ENCODE measurements around the gene LSMEM2.

The LSMEM2 gene

DNA sequence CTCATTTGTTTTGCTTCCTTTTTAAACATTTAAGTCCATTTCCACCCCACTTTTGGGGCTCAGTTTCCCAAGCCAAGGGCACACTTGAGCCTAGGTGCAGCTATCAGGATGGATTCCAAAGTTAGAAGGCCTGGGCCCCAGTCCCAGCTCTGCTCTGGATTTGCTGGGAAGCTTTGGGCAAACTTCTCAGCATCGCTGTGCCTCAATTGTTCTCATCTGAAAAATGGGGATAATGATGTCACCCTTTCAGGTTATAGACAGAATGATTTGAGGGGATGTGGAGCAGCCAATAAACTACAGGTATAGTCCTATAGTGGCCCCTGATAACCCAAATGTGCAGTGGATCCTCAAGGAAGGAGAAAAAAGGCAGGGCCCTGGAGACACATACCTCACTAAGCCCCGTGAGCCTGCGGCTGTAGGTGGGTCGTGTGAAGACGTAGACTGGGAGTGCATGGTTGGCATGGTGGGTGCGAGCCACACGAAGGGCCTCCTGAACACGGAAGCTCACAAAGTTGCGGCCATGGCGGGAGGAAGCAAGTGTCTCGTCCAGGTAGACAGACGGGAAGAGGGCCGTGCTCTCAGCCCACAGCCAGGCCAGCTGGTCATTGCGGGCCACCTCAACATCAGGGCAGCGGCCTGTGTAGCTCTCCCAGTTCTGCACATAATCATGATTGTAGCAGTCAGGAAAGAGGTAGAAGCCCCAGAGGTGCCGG is 40.5 kb downstream of the LSMEM2 start:
- H3K27ac ChIP-seq (ENCODE audit: low read length): no peak overlapping the region
- peak overlapping the region in 1 of 2 donors; percentile 90 for H3K4me3 ChIP-seq (ENCODE audit: low read length in 2 of 2)
- no peaks in the 10 kb centered on the region for H3K9me3 ChIP-seq (ENCODE audit: control insufficient read depth in 2 of 2, low read length in 2 of 2)
- H3K4me1 ChIP-seq (ENCODE audit: control insufficient read depth, insufficient read depth, low read length): peaks cover 53% of the 10 kb centered on the region
- no peaks in the 10 kb centered on the region for H3K27me3 ChIP-seq (ENCODE audit: control insufficient read depth in 1 of 2, insufficient read depth in 2 of 2, low read length in 2 of 2)
- H3K36me3 ChIP-seq (ENCODE audit: control insufficient read depth in 2 of 2, insufficient read depth in 2 of 2, low read length in 2 of 2): peaks cover 10 to 30% of the 10 kb centered on the region in 2 donors
- H3K9ac ChIP-seq (ENCODE audit: low read length in 2 of 2): peak overlapping the region; percentile 29 to 36

DNA sequence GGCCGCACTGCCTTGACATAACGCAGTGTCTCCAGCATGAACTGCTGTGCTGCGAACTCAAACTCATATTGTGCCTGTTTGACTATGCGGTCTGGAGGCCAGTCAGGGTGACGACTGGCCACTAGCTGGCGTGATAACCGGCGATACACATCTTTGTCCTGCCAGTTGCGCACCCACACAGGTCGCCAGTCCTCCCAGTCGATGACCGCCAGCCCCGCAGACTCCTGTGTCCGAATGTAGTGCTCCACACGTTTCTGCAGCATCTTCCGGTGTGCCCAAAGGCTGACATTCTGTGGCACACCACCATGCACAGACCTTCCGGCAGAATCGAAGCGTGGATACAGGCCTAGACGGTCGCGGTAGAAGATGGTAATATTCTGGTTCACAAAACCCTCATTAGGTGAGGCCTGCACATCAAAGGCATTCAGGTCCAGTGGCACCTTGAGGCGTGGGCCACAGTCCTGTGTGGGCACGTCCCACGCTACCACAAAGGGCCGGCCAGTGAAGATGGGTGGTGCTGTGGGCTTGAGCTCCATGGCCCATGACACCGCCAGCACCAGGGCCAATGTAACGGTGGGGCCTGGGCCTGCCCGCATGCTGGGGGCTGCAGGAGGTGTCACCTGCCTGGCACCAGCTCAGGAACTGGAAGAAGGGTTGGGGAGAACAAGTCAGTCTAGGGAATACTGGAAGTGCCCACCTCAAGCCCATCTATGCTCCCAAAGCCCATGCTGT is 41.2 kb downstream of the LSMEM2 start:
- peak overlapping the region; percentile 90 to 92 for H3K4me3 ChIP-seq (ENCODE audit: low read length in 2 of 2)
- no peaks in the 10 kb centered on the region for H3K9me3 ChIP-seq (ENCODE audit: control insufficient read depth in 2 of 2, low read length in 2 of 2)
- peak overlapping the region; percentile 90 to 96 for H3K9ac ChIP-seq (ENCODE audit: low read length in 2 of 2)
- peak overlapping the region; percentile 94 for H3K27ac ChIP-seq (ENCODE audit: low read length)
- no peaks in the 10 kb centered on the region for H3K27me3 ChIP-seq (ENCODE audit: control insufficient read depth in 1 of 2, insufficient read depth in 2 of 2, low read length in 2 of 2)
- H3K36me3 ChIP-seq (ENCODE audit: control insufficient read depth in 2 of 2, insufficient read depth in 2 of 2, low read length in 2 of 2): peaks cover 7 to 29% of the 10 kb centered on the region in 2 donors
- peaks cover 55% of the 10 kb centered on the region for H3K4me1 ChIP-seq (ENCODE audit: control insufficient read depth, insufficient read depth, low read length)

DNA sequence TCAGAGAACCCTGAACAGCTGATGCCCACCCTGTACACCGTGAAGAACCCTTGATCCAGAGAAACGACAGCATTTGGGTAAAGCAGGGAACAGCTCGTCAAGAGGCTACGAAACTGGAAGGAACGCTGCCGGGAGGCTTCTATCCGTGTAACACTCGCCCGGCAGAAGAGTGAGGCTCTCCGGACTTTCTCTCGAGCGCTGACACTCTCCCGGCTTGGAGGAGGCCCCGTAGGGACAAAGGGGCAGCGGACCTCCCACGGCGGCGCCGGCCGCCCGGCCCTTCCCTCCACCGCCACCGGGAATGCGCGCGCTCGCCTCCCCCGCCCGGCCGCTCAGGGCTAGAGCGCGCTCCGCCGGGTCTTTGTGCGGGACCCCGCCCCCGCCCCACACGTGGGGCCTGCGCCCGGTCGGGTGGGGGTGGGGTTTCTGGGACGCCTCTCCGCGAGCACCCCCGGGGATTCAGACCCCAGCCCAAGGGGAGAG is 42.0 kb downstream of the LSMEM2 start:
- H3K36me3 ChIP-seq (ENCODE audit: control insufficient read depth in 2 of 2, insufficient read depth in 2 of 2, low read length in 2 of 2): peaks cover 12 to 34% of the 10 kb centered on the region in 2 donors
- H3K4me1 ChIP-seq (ENCODE audit: control insufficient read depth, insufficient read depth, low read length): peaks cover 55% of the 10 kb centered on the region
- no peaks in the 10 kb centered on the region for H3K27me3 ChIP-seq (ENCODE audit: control insufficient read depth in 1 of 2, insufficient read depth in 2 of 2, low read length in 2 of 2)
- peak overlapping the region; percentile 90 to 98 for H3K9ac ChIP-seq (ENCODE audit: low read length in 2 of 2)
- peak overlapping the region; percentile 94 for H3K27ac ChIP-seq (ENCODE audit: low read length)
- peak overlapping the region; percentile 90 to 92 for H3K4me3 ChIP-seq (ENCODE audit: low read length in 2 of 2)
- H3K9me3 ChIP-seq (ENCODE audit: control insufficient read depth in 2 of 2, low read length in 2 of 2): no peaks in the 10 kb centered on the region

DNA sequence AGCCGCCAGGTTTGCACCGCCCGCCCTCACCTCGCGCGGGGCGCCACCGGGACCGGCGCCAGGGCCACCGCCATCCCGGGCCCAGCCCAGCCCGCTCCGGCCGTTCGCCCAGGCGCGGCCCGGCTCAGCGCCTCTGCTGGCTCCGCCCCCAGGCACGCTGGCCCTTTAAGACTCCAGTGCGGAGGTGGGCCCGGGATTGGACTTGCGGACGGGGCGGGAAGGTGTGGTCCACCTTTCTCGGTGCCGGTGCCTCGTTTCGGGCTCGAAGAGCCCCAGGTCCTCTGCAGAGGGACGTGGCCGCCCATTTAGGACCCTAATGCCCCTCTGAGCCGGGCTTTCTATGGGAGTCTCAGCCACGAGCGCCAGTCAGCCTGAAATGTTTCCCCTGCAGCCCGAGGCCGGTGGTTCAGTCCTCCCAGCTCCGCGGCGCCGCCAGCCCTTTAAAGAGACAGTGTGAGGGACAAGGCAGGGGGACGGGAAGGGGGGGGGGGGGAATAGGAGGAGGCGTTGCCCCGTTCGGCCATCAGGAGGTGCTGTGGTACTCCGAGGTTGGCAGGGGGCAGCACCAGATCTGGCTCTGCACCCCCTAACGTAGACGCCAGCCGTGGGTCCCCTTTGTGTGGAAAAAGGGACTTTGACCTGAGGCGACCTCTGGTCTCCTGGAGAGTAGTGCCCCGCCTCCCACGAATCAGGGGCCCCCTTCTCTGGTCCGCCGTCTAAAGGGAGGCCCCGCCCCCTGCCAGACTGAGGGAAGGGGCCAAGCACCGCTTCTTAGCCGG is 42.6 kb downstream of the LSMEM2 start:
- Histone ChIP-seq H3K36me3 (ENCODE audit: control insufficient read depth in 2 of 2, insufficient read depth in 2 of 2, low read length in 2 of 2) (peaks cover 16 to 33% of the 10 kb centered on the region in 2 donors), H3K27me3 (ENCODE audit: control insufficient read depth in 1 of 2, insufficient read depth in 2 of 2, low read length in 2 of 2) (no peaks in the 10 kb centered on the region), H3K9me3 (ENCODE audit: control insufficient read depth in 2 of 2, low read length in 2 of 2) (no peaks in the 10 kb centered on the region), H3K9ac (ENCODE audit: low read length in 2 of 2) (peak overlapping the region; percentile 90 to 98), H3K4me1 (ENCODE audit: control insufficient read depth, insufficient read depth, low read length) (peaks cover 55% of the 10 kb centered on the region), H3K4me3 (ENCODE audit: low read length in 2 of 2) (peak overlapping the region; percentile 90 to 92), H3K27ac (ENCODE audit: low read length) (peak overlapping the region; percentile 94)

DNA sequence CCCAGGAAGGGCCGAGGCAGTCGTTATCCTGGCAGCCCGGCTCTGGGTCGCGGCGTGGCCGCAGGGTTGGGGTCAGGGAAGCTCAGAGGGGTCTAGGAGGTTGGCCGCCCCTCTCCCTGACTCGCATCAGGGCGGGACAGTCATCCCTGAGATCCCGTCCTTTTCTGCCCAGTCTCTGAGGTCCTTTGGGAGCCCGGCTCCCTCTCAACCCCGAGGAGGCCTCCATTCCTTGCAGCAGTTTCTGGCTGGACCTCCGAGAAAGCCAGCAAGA is 43.2 kb downstream of the LSMEM2 start:
- peak overlapping the region; percentile 45 to 71 for H3K9ac ChIP-seq (ENCODE audit: low read length in 2 of 2)
- no peaks in the 10 kb centered on the region for H3K27me3 ChIP-seq (ENCODE audit: control insufficient read depth in 1 of 2, insufficient read depth in 2 of 2, low read length in 2 of 2)
- peak overlapping the region; percentile 94 for H3K27ac ChIP-seq (ENCODE audit: low read length)
- H3K36me3 ChIP-seq (ENCODE audit: control insufficient read depth in 2 of 2, insufficient read depth in 2 of 2, low read length in 2 of 2): peaks cover 16 to 28% of the 10 kb centered on the region in 2 donors
- H3K4me1 ChIP-seq (ENCODE audit: control insufficient read depth, insufficient read depth, low read length): peaks cover 56% of the 10 kb centered on the region
- no peaks in the 10 kb centered on the region for H3K9me3 ChIP-seq (ENCODE audit: control insufficient read depth in 2 of 2, low read length in 2 of 2)
- H3K4me3 ChIP-seq (ENCODE audit: low read length in 2 of 2): peak overlapping the region; percentile 90 to 92

DNA sequence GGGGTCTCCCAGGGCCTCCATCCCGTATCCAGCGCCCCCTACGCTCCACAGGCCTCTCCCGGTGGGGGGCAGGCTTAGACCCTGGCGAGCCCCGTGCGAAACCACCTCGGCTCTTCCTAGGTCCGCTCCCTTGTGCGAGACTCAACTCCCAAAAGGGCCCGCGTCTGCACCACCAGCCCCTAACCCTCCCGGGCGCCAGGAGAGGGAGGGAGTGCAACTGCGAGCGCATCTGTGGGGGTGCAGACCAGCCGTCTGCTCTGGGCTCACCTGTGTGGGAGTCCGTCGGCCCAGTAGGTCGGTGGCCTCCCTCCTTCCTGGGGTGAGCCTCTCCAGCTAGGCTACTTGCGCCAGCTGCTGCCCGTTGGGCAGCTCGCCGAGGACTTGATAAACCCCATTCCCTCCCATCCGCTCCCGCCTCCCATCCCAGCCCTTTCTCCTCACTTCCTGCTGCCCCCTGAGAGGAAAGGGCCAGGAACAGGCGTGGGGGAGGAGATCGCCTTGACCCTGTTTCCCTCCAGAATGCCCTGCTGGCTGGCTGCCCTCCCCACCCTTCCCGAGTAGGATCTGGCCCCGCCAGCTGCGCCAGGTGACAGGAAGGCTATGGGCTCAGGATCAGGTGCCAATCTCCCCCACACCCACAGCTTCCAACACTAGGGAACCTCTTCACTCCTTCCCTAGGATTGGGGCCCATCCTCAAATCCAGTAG is 43.7 kb downstream of the LSMEM2 start, which contains the start of gene HYAL2:
HYAL2 (minus strand) TSS at position 360 of the 706 bp plus-strand sequence. CDS start 2,256 bp downstream, outside the sequence.
- H3K27me3 ChIP-seq (ENCODE audit: control insufficient read depth in 1 of 2, insufficient read depth in 2 of 2, low read length in 2 of 2): no peaks in the 10 kb centered on the region
- peak within 1 kb of the TSS; percentile 90 to 98 for H3K9ac ChIP-seq (ENCODE audit: low read length in 2 of 2)
- peak within 1 kb of the TSS; percentile 90 to 92 for H3K4me3 ChIP-seq (ENCODE audit: low read length in 2 of 2)
- peak within 1 kb of the TSS; percentile 94 for H3K27ac ChIP-seq (ENCODE audit: low read length)
- no peaks in the 10 kb centered on the region for H3K9me3 ChIP-seq (ENCODE audit: control insufficient read depth in 2 of 2, low read length in 2 of 2)
- H3K4me1 ChIP-seq (ENCODE audit: control insufficient read depth, insufficient read depth, low read length): peaks cover 58% of the 10 kb centered on the region
- peaks cover 16 to 24% of the 10 kb centered on the region in 2 donors for H3K36me3 ChIP-seq (ENCODE audit: control insufficient read depth in 2 of 2, insufficient read depth in 2 of 2, low read length in 2 of 2)

DNA sequence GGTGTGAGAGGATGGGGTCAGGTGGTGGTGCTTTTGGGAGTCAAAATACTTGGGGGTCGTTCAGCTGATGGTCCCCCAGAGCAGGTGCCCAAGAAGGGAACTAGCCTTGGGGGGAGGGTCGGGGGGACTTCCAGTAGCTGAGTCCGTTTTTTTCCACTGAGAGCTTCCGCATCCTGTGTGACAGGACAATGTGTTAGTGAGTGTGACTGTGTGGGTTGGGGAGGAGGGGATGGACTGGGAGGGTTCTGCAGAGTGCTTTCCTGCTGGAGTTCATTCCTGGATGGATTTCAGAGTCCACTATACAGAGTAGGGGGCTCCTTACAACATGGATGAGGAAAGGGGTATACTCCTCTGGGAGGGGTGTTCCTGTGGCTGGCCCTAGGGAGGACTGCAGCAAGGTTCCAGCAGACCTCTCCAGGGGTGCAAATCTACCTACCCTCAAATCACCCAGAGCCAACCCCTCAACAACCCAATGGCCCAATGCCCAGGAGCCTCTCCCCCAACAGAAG is 44.3 kb downstream of the LSMEM2 start:
- Histone ChIP-seq H3K4me1 (ENCODE audit: control insufficient read depth, insufficient read depth, low read length) (peaks cover 56% of the 10 kb centered on the region), H3K9me3 (ENCODE audit: control insufficient read depth in 2 of 2, low read length in 2 of 2) (no peaks in the 10 kb centered on the region), H3K9ac (ENCODE audit: low read length in 2 of 2) (peak overlapping the region; percentile 13 to 45), H3K27ac (ENCODE audit: low read length) (peak overlapping the region; percentile 94), H3K36me3 (ENCODE audit: control insufficient read depth in 2 of 2, insufficient read depth in 2 of 2, low read length in 2 of 2) (peaks cover 16 to 21% of the 10 kb centered on the region in 2 donors), H3K27me3 (ENCODE audit: control insufficient read depth in 1 of 2, insufficient read depth in 2 of 2, low read length in 2 of 2) (no peaks in the 10 kb centered on the region), H3K4me3 (ENCODE audit: low read length in 2 of 2) (peak overlapping the region in 1 of 2 donors; percentile 8)

DNA sequence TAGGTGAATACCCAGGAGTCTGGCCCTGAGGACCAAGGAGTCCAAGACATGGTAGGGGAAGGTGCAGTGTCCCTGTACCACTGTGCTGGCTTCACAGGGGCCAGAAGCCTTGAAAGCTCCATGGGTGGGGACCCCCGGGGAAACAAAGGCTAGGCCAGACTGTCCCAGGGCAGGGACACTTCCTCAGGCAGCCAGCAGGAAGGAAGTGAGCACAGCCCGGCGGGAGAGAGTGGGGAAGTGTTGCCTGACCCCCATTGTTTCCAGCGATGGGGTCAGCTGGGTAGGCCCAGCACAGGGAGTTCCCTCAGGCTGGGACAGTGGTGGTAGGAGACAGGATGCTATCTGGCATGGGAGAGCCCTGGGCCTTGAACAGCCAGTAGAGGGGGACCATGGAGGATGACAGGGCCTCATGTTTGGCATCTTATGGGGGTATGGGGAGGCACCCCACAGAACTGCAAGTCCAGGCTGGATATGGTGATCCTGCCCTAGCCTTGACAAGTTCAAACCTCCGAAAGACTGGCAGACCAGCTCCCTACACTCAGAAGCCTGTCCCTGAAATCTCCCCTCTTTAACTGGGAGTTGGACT is 44.8 kb downstream of the LSMEM2 start:
- Histone ChIP-seq H3K4me3 (ENCODE audit: low read length in 2 of 2) (peak overlapping the region in 1 of 2 donors; percentile 8), H3K9ac (ENCODE audit: low read length in 2 of 2) (no peak overlapping the region), H3K27ac (ENCODE audit: low read length) (peak overlapping the region; percentile 94), H3K27me3 (ENCODE audit: control insufficient read depth in 1 of 2, insufficient read depth in 2 of 2, low read length in 2 of 2) (no peaks in the 10 kb centered on the region), H3K36me3 (ENCODE audit: control insufficient read depth in 2 of 2, insufficient read depth in 2 of 2, low read length in 2 of 2) (peaks cover 10 to 15% of the 10 kb centered on the region in 2 donors), H3K4me1 (ENCODE audit: control insufficient read depth, insufficient read depth, low read length) (peaks cover 56% of the 10 kb centered on the region), H3K9me3 (ENCODE audit: control insufficient read depth in 2 of 2, low read length in 2 of 2) (no peaks in the 10 kb centered on the region)

DNA sequence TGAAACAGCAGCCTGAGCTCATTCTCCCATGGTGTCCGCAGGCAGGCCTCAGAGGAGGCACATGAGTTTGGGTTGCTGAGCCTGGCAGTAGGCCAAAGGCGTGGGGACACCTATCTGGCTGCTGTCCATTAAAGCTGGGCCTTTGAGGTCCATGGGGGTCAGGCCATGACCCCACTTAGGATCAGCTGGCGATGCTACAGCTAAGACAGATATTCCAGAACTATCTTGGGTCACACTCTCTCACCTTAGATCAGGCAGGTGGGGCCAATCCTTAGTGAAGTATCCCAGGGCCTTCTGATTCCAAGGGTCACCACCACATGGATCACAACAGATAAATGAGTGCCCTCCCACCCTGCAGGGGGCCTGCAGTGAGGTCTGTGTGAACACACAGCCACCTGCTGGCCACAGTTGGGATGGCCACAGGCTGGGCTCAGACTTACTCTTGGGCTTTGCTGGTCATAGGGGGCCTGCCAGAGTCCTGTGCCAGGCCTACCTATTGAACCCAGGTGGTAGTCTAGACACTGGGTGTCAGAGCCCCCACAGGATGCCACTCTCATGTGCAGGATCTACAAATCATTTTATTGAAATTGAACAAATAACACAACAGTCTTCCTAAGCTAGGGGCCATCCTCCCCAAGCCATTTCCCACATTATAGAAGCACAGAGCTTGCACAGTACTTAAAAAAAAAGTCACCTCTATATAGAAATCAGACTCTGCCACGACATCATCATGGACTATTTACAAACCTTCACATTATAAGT is 45.6 kb downstream of the LSMEM2 start:
- no peak overlapping the region for H3K4me3 ChIP-seq (ENCODE audit: low read length in 2 of 2)
- H3K4me1 ChIP-seq (ENCODE audit: control insufficient read depth, insufficient read depth, low read length): peaks cover 50% of the 10 kb centered on the region
- H3K9ac ChIP-seq (ENCODE audit: low read length in 2 of 2): peak overlapping the region in 1 of 2 donors; percentile 29

More for the DNA sequence above, 45.6 kb downstream of the LSMEM2 start:
- Histone ChIP-seq H3K27ac (ENCODE audit: low read length) (peak overlapping the region; percentile 94), H3K27me3 (ENCODE audit: control insufficient read depth in 1 of 2, insufficient read depth in 2 of 2, low read length in 2 of 2) (no peaks in the 10 kb centered on the region), H3K9me3 (ENCODE audit: control insufficient read depth in 2 of 2, low read length in 2 of 2) (no peaks in the 10 kb centered on the region), H3K36me3 (ENCODE audit: control insufficient read depth in 2 of 2, insufficient read depth in 2 of 2, low read length in 2 of 2) (peaks cover 12% of the 10 kb centered on the region in 2 donors)

Data from stomach smooth muscle (tissue), 2 donors.